ENCODE results near the gene ADIRF. TPM values are rescaled to one million over a fixed set of nuclear protein-coding genes. Genes with fewer than 3 reads are reported as not detected.

Gene ADIRF
- total RNA-seq, 1 donor from 2014 or later: 41.1 TPM

- H3K9me3 ChIP-seq (replicated peaks): peaks cover 13% of the 10 kb centered on the region
- intact Hi-C loops (cut with micrococcal nuclease): no loop called here
- H3K27me3 ChIP-seq (ENCODE audit: low read depth): no peaks in the 10 kb centered on the region
- peaks cover 100% of the 10 kb centered on the region for H3K4me1 ChIP-seq
- peak overlapping the region; percentile 68 for H3K4me3 ChIP-seq
- H3K27ac ChIP-seq (replicated peaks): peak overlapping the region; percentile 88
- no peak for TF ChIP-seq CTCF (IDR thresholded peaks at IDR 0.05; ENCODE audit: borderline replicate concordance)
- peaks cover 6% of the 10 kb centered on the region for H3K36me3 ChIP-seq
- no peak for DNase-seq
Observed at GRCh38 chr10:86955501-86956194, 12.6 kb upstream of the ADIRF start.

GRCh38 chr10:86956195-86956847, 12.0 kb upstream of the ADIRF start:
- Histone ChIP-seq H3K27me3 (ENCODE audit: low read depth) (no peaks in the 10 kb centered on the region), H3K36me3 (peaks cover 6% of the 10 kb centered on the region), H3K4me3 (peak overlapping the region; percentile 68), H3K9me3 (replicated peaks) (peaks cover 13% of the 10 kb centered on the region), H3K4me1 (peaks cover 97% of the 10 kb centered on the region), H3K27ac (replicated peaks) (peak overlapping the region; percentile 88)
- intact Hi-C loops (cut with micrococcal nuclease): no loop called here
- TF ChIP-seq CTCF (IDR thresholded peaks at IDR 0.05; ENCODE audit: borderline replicate concordance): no peak
- no peak for DNase-seq

- Histone ChIP-seq H3K4me3 (peak overlapping the region; percentile 68), H3K27ac (replicated peaks) (peak overlapping the region; percentile 88), H3K27me3 (ENCODE audit: low read depth) (no peaks in the 10 kb centered on the region), H3K36me3 (peaks cover 6% of the 10 kb centered on the region), H3K4me1 (peaks cover 91% of the 10 kb centered on the region), H3K9me3 (replicated peaks) (peaks cover 12% of the 10 kb centered on the region)
- DNase-seq: no peak
- intact Hi-C loops (cut with micrococcal nuclease): no loop called here
- TF ChIP-seq CTCF (IDR thresholded peaks at IDR 0.05; ENCODE audit: borderline replicate concordance): no peak
Observed at GRCh38 chr10:86956848-86957448, 11.3 kb upstream of the ADIRF start.

GRCh38 chr10:86957471-86958115, 10.7 kb upstream of the ADIRF start, which contains the start of gene MMRN2:
MMRN2 (minus strand) TSS chr10:86957615; CDS start chr10:86957541, 74 bp downstream.
- no peaks in the 10 kb centered on the region for H3K27me3 ChIP-seq (ENCODE audit: low read depth)
- peak within 1 kb of the TSS; percentile 68 for H3K4me3 ChIP-seq
- DNase-seq: no peak
- peaks cover 84% of the 10 kb centered on the region for H3K4me1 ChIP-seq
- peaks cover 4% of the 10 kb centered on the region for H3K36me3 ChIP-seq
- no peak for TF ChIP-seq CTCF (IDR thresholded peaks at IDR 0.05; ENCODE audit: borderline replicate concordance)
- H3K27ac ChIP-seq (replicated peaks): peak within 1 kb of the TSS; percentile 88
- intact Hi-C loops (cut with micrococcal nuclease): no loop called here
- H3K9me3 ChIP-seq (replicated peaks): peaks cover 6% of the 10 kb centered on the region

GRCh38 chr10:86958116-86958900, 10.0 kb upstream of the ADIRF start, which contains the start of gene SNCG:
SNCG (plus strand) TSS chr10:86958599; CDS start chr10:86958698, 99 bp downstream.
- Histone ChIP-seq H3K4me1 (peaks cover 77% of the 10 kb centered on the region), H3K27ac (replicated peaks) (peak within 1 kb of the TSS; percentile 88), H3K9me3 (replicated peaks) (no peaks in the 10 kb centered on the region), H3K27me3 (ENCODE audit: low read depth) (no peaks in the 10 kb centered on the region), H3K4me3 (peak within 1 kb of the TSS; percentile 68), H3K36me3 (no peaks in the 10 kb centered on the region)
- intact Hi-C loops (cut with micrococcal nuclease): no loop called here
- DNase-seq: no peak
- no peak for TF ChIP-seq CTCF (IDR thresholded peaks at IDR 0.05; ENCODE audit: borderline replicate concordance)

Data from left ventricle myocardium inferior (tissue), 1 donor.